ENCODE results near the gene ETDA. TPM values are rescaled to one million over a fixed set of nuclear protein-coding genes. Genes with fewer than 3 reads are reported as not detected.

The ETDA gene
- total and polyA plus RNA-seq, 2 experiments from 2014 or later: not detected

- Histone ChIP-seq H3K79me2 (replicated peaks; ENCODE audit: insufficient read depth) (no peaks in the 10 kb centered on the region), H3F3A (replicated peaks; ENCODE audit: low read depth) (no peaks in the 10 kb centered on the region), H3K4me1 (ENCODE audit: insufficient read depth) (peaks cover 9% of the 10 kb centered on the region), H2AFZ (no peak overlapping the region), H3K27me3 (ENCODE audit: insufficient read depth) (no peaks in the 10 kb centered on the region), H3K27ac (ENCODE audit: low read depth) (peak overlapping the region; percentile 72; the same call in 1 of the 2 replicates), H3K4me3 (no peak overlapping the region), H4K20me1 (replicated peaks; ENCODE audit: insufficient read depth) (no peaks in the 10 kb centered on the region), H3K4me2 (peak overlapping the region; percentile 55; the same call in 1 of the 2 replicates), H3K9me2 (ENCODE audit: insufficient read depth) (no peaks in the 10 kb centered on the region), H3K36me3 (ENCODE audit: insufficient read depth) (no peaks in the 10 kb centered on the region)
- ATAC-seq: peak; percentile 67
- Mint-ChIP-seq H3K27ac (no peak overlapping the region), H3K27me3 (ENCODE audit: insufficient read depth, low read depth, poor library complexity) (no peaks in the 10 kb centered on the region), H3K9me3 (peaks cover 12% of the 10 kb centered on the region), H3K4me3 (no peak overlapping the region), H3K36me3 (ENCODE audit: low read depth) (no peaks in the 10 kb centered on the region; the same call in 2 of the 3 replicates), H3K4me1 (peaks cover 6% of the 10 kb centered on the region; the same call in 2 of the 3 replicates)
- DNase-seq (ENCODE audit: low spot score): peak; percentile 41
- no peak for TF ChIP-seq ZNF462 (CRISPR knock-in tag; IDR thresholded peaks at IDR 0.05)
- no peak for TF ChIP-seq CTCF (conservative IDR thresholded peaks at IDR 0.05; ENCODE audit: low read depth in 2 of 2)
- TF ChIP-seq REST (IDR thresholded peaks at IDR 0.05; ENCODE audit: unreplicated experiment): no peak
- no peak for TF ChIP-seq EZH2 (IDR thresholded peaks at IDR 0.05; ENCODE audit: low read depth, unreplicated experiment)
- TF ChIP-seq NANOG (IDR thresholded peaks at IDR 0.05; ENCODE audit: borderline replicate concordance): no peak
- no peak for TF ChIP-seq JUNB (IDR thresholded peaks at IDR 0.05; ENCODE audit: unreplicated experiment)
- no peak for TF ChIP-seq ZNF331 (CRISPR knock-in tag; IDR thresholded peaks at IDR 0.05; ENCODE audit: low read depth)
- TF ChIP-seq ZNF114 (CRISPR knock-in tag; IDR thresholded peaks at IDR 0.05): no peak
- TF ChIP-seq CREB1 (CRISPR knock-in tag; IDR thresholded peaks at IDR 0.05; ENCODE audit: low read depth): no peak
- no peak for TF ChIP-seq STAT1 (IDR thresholded peaks at IDR 0.05; ENCODE audit: unreplicated experiment)
- TF ChIP-seq POLR2AphosphoS5 (IDR thresholded peaks at IDR 0.05; ENCODE audit: low read depth): no peak
- no peak for TF ChIP-seq ETS1 (IDR thresholded peaks at IDR 0.05)
- no peak for TF ChIP-seq EZH2phosphoT487 (IDR thresholded peaks at IDR 0.05; ENCODE audit: unreplicated experiment)
Measured at GRCh38 chrX:135273162-135273561, 21.3 kb downstream of the ETDA start.

Measured in GM23338 (cell line).